ENCODE results near the gene UBE2L3.
"Not testable (repeated sequence)": the region's sequence is repeated elsewhere in the genome, so short reads cannot be mapped to it uniquely, and the experiment has no call there.

- not testable (repeated sequence) for TF ChIP-seq BACH1 (IDR thresholded peaks at IDR 0.05; ENCODE audit: borderline replicate concordance); CTCF (IDR thresholded peaks at IDR 0.05 in 2 of 3, conservative IDR thresholded peaks at IDR 0.05 in 1 of 3; ENCODE audit: control insufficient read depth in 2 of 3, extremely low read depth in 1 of 3, insufficient read depth in 1 of 3, low read depth in 3 of 3, low read length in 3 of 3); ZNF274 (IDR thresholded peaks at IDR 0.05; ENCODE audit: insufficient read depth, insufficient read length); SKIL (IDR thresholded peaks at IDR 0.05; ENCODE audit: low read depth, poor library complexity, severe bottlenecking); CEBPB (IDR thresholded peaks at IDR 0.05; ENCODE audit: borderline replicate concordance in 1 of 2, low read depth in 2 of 2, low read length in 2 of 2); BRCA1 (IDR thresholded peaks at IDR 0.05; ENCODE audit: low read depth, low read length); ETV6 (conservative IDR thresholded peaks at IDR 0.05 in 1 of 2, IDR thresholded peaks at IDR 0.05 in 1 of 2; ENCODE audit: borderline replicate concordance in 1 of 2, low read depth in 1 of 2); NFIC (IDR thresholded peaks at IDR 0.05; ENCODE audit: low read depth, low read length); EP300 (IDR thresholded peaks at IDR 0.05; ENCODE audit: borderline replicate concordance in 1 of 2, control insufficient read depth in 1 of 2, low read depth in 2 of 2, low read length in 2 of 2)
Measured at GRCh38 chr22:21544432-21545322, 22.8 kb upstream of the UBE2L3 start.
